Cerebellar nuclear complex (tissue), 1 donor: ENCODE results near the gene EPHA8.

ENCODE experiments used
- DNase-seq, 2 experiments: peaks; one replicate each; lab custom pipeline; 2025; lab: John Stamatoyannopoulos, UW

The EPHA8 gene

GRCh38 chr1:22567197-22567596 lies 3.9 kb downstream of the EPHA8 start:
- DNase-seq: no peak

- no peak for DNase-seq
These were observed 4.7 kb downstream of the EPHA8 start for GRCh38 chr1:22567994-22568393.

GRCh38 chr1:22569269-22569668 lies 6.0 kb downstream of the EPHA8 start:
- no peak for DNase-seq

- DNase-seq: no peak
These were observed 7.0 kb downstream of the EPHA8 start for GRCh38 chr1:22570140-22570909.

DNA sequence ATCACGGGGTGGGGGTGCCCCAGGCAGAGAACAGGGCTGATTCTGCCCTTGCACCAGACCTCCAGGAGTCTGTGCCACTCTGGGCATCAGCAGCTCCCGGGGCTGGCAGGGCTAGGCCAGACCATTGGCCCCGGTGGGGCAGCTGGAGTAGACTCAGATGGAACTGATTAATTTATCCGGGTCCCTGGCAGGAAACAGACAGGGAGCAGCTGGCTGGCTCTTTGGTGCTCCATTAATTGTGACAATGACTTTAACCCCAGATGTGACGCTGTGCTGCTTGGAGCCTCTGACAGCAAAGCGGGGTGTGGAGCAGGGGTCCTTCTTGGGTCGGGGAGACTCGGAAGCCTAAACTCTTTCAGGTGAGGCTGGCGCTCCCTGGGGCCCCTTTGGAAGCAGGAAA lies 9.5 kb downstream of the EPHA8 start:
- DNase-seq: no peak

DNA sequence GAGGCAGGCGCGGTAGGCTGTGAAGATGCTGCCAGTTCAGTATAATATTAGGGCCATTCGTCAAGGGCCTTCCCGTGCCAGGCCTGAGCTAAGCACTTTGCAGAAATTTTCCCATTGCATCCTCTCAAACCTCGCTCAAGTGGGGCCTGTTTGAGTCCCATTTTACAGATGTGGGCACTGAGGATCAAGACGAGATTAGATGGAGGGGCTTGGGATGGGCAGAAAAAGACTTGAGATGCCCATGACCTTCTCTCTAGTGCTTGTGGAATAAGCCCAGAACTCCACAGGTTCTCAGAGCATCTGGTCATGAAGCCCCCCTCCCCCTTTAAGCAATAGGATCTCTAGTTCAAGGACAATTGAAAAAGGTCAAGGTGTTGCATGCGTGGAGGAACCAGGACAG lies 9.9 kb downstream of the EPHA8 start:
- DNase-seq: no peak

DNA sequence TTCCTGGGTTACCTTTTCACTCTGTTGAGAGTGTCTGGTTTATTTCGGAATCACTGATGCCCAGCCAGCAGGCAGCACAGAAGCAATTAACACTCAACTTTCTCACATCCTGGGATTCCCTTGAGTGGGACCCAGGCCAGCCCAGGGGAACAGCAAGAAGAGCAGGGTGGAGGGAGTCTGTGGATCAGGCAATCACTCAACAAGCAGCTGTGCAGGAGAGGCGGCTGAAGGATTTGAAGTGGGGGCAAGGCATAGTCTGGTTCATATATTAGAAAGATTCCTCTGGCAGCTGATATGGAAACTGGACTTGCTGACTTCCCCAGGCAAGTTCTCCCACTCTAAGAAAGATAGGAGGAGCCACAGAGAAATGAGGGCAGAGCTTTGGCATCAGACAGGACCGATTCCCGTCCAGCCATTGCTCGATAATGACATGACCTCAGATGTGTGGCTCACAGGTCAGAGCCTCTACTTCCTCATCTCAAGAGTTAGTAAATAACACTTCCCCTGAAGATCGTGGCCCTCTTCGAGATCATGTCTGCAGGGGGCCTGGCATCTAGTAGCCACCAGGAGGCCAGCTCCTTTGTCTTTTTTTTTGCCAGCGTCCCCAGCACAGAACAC lies 12.4 kb downstream of the EPHA8 start:
- DNase-seq: no peak

DNA sequence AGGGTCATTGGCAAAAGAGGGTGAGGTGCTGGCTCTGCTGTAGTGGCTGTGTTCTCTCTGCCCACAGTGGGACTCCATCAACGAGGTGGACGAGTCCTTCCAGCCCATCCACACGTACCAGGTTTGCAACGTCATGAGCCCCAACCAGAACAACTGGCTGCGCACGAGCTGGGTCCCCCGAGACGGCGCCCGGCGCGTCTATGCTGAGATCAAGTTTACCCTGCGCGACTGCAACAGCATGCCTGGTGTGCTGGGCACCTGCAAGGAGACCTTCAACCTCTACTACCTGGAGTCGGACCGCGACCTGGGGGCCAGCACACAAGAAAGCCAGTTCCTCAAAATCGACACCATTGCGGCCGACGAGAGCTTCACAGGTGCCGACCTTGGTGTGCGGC lies 12.9 kb downstream of the EPHA8 start:
- DNase-seq: no peak

- no peak for DNase-seq
These were observed 13.3 kb downstream of the EPHA8 start for GRCh38 chr1:22576617-22577016.

DNA sequence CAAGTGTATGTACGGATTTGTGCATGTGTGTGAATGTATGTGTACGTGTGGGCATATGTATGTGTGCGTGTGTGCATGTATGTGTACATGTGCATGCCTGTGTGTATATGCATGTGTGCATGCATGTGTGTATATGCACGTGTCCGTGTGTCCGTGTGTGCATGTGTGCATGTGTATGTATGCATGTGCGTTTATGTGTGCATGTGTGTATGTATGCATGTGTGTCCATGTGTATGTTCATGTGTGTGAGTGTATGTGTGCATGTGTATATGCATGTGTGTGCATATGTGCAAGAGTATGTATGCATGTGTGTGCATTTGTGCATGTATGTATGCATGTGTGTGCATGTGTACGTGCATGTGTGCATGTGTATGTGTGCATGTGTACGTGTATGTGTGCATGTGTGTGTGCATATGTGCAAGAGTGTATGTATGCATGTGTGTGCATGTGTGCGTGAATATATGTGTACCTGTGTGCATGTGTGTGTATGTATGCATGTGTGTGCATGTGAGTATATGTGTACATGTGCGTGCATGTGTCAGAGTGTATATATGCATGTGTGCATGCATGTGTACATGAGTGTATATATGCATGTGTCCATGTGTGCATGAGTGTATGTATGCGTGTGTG lies 15.6 kb downstream of the EPHA8 start:
- DNase-seq: no peak

- DNase-seq: no peak
These were observed 16.4 kb downstream of the EPHA8 start for GRCh38 chr1:22579541-22580155.

GRCh38 chr1:22582661-22583635 lies 19.7 kb downstream of the EPHA8 start:
- DNase-seq: peak in 1 of 2 experiments; percentile 7

DNA sequence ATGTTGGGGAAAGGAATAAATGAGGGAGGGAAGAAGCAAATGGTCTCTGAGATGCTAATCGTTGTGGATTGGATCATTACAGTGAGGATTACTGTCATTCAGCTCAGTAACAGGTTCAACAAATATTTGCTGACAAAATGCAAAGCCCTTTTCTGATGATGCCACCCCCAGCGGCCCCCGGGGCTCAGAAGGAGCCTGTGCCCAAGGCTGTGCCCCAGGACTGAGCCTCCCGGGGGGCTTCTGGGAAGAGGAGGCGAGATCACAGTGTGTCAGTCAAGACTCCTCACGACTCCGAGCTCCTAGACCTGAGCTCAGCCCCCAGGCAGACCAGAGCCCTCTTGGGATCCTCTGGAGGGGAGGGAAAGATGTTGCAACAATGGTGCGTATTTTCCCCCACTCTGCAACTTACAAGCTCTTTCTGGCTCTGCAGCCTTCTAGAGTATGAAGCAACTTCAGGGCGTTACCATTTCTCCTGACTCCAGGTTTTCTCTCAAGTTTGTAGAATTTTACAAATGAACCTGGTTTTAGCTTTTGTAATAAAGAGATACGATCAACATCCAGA lies 20.8 kb downstream of the EPHA8 start:
- no peak for DNase-seq

DNA sequence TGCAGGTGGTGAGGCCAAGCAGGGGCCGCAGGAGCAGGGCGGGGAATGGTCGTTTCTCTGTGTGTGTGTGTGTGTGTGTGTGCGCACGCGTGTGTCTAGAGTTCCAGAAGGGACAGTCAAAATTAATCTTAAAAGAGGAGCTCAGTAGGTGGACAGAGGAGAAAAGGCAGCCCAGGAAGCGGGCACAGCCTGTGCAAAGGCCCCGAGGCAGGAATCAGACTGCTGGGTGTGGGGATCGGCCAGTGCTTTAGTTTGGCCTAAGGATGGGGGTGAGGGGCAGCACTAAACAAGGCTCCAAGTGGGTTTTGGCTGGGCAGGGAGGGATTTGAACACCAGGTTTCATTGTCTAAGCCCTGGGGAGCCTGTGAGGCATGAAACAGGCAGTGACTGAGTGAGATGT lies 21.7 kb downstream of the EPHA8 start:
- DNase-seq: no peak

DNA sequence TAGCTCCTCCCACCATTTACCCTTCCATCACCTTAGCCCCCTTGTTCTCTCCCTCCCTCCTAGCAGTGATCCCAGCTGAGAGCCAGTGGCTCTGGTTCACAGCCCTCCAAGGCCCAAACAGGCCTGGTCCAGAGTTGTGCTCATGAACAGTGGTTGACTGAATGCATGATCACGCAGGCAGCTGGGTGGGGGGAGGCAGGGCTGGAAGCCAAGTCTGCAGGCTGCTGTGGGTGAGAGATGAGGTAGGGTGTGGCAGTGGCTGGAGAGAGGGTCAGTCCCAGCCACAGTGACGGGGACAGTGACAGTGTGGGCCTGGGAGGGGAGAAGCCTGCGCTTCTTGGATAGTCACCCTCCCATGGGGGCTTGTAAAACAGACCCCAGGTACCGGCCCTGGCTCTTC lies 22.2 kb downstream of the EPHA8 start:
- DNase-seq: no peak

- DNase-seq: no peak
These were observed 23.3 kb downstream of the EPHA8 start for GRCh38 chr1:22586356-22587130.

GRCh38 chr1:22587247-22587646 lies 24.0 kb downstream of the EPHA8 start:
- no peak for DNase-seq

DNA sequence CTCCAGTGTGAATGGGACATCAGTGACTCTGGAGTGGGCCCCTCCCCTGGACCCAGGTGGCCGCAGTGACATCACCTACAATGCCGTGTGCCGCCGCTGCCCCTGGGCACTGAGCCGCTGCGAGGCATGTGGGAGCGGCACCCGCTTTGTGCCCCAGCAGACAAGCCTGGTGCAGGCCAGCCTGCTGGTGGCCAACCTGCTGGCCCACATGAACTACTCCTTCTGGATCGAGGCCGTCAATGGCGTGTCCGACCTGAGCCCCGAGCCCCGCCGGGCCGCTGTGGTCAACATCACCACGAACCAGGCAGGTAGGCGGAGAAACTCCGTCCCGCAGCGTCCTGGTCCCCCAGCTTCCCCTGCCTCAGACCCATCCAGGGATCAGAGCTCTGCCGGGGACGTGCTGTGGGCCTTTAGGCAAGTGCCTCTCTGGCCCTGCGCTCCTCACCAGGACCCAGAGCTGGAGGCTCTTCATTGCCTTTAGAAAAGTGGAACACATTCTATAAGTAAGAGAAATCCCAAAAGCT lies 25.7 kb downstream of the EPHA8 start:
- DNase-seq: no peak

DNA sequence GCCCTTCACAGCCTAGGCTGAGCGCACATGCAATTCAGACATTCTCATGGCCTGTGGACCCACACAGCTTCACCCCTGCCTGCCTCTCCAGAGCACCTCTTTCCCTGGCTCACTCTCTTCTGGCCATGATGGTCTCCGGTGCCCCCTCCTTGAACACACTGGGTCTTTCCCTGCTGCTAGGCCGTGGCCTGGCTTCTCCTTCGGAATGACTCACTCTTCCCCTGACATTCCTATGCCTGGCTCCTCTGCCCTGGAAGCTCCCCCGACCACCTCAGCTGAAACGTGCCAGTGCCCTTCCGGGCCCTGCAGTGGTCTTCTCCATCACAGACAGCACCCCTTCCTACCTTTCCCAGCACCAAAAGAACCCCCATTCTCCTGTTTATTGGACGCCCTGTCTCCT lies 28.3 kb downstream of the EPHA8 start:
- no peak for DNase-seq

DNA sequence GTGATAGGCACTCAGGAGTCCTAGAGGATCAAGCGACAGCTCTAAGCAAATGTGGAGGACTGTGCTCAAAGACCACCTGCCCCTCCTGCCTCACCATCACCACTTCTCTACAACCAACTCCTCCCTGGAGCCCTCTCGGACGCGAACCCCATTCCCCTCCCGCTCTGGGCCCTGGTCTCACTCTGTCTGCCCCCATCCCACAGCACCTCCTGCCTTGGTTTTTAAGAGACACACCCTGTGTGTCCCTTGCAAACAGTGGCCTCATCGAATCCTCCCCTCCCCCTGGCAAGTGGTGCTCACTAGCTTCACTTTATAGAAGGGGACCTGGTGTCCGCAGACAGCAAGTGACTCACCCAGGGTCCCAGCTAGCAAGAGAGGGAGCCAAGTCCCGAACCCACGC lies 28.8 kb downstream of the EPHA8 start:
- no peak for DNase-seq
